SK-N-MC (cell line): ENCODE data around the gene AKT1S1.

Experiments
- DNase-seq: peaks from one replicate; pipeline ENCODE4 v3.0.0-alpha.2; 2011; ENCODE audit warnings: low read depth, low spot score
- H3K27ac ChIP-seq: fragments of 200-600 bp; sonication (generic); 2 replicates; pipeline ENCODE4 v1.5.1; 2016; ENCODE audit warnings: mixed run types
- H3K36me3 ChIP-seq: fragments of 200-600 bp; sonication (generic); 2 replicates; pipeline ENCODE4 v1.6.1; 2017; ENCODE audit warnings: antibody characterized with exemption, low read length, mixed read lengths; ENCODE audit not compliant: insufficient read depth
- H3K4me3 ChIP-seq: fragments of 200-600 bp; sonication (generic); 2 replicates; pipeline ENCODE4 v1.5.1; 2016
- H3K9ac ChIP-seq: fragments of 200-600 bp; sonication (generic); 2 replicates; pipeline ENCODE4 v1.8.0; 2017; ENCODE audit warnings: mixed run types, mixed read lengths; ENCODE audit not compliant: insufficient read length
- H3K9me3 ChIP-seq: fragments of 200-600 bp; sonication (generic); 2 replicates; pipeline ENCODE4 v1.6.1; 2017; ENCODE audit warnings: low read depth, mild to moderate bottlenecking, antibody characterized with exemption, low read length, moderate library complexity, mixed read lengths
- EZH2 ChIP-seq: fragments of 200-600 bp; sonication (generic); IDR thresholded peaks from one replicate; pipeline ENCODE4 v1.6.1; 2017; ENCODE audit warnings: antibody characterized with exemption
- FOXP2 ChIP-seq: optimal IDR thresholded peaks from 2 replicates; pipeline ENCODE3; 2011; ENCODE audit warnings: mild to moderate bottlenecking, moderate library complexity; ENCODE audit not compliant: insufficient read depth; ENCODE audit errors: extremely low read length, control extremely low read depth
- POLR2AphosphoS5 ChIP-seq: IDR thresholded peaks from 2 replicates; pipeline ENCODE4 v1.6.1; 2012; ENCODE audit warnings: mild to moderate bottlenecking, low read depth, low read length, borderline replicate concordance

Gene AKT1S1

DNA sequence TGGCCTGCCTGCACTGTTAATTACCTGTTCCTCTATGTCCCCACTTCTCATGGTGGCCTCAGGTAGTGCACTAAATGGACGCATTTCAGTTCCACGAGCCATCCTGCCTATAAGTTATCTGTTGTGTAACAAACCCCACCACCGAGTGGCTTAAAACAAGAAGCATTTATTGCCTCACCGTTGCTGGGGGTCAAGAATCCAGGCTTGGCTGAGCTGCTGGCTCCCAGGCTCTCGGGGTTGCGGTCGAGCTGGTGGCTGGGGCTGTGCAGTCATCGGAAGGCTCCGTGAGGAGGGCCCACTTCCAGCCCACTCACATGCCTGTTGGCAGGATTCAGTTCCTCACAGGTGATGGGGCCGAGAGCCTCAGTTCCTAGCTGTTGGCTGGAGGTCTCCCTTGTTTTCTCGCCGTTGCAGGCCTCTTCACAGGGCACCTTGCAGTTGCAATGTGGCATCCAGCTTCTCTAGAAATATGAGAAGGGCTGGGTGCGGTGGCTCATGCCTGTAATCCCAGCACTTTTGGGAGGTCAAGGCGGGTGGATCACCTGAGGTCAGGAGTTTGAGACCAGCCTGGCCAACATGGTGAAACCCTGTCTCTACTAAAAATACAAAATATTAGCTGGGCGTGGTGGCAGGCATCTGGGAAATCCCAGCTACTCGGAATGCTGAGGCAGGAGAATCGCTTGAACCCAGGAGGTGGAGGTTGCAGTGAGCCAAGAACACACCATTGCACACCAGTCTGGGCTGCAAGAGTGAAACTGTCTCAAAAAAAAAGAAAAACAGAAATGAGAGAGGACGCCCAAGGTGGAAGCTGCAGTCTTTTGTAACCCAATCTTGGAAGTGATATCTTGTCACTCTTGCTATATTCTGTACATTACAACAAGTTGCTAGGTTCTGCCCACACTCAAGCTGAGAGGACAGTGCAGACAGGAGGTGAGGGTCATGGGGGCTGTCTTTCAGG lies 32.7 kb downstream of the AKT1S1 start:
- TF ChIP-seq FOXP2 (no peak), EZH2 (no peak), POLR2AphosphoS5 (no peak)
- H3K9me3 ChIP-seq, result no peaks in the 10 kb centered on the region
- H3K9ac ChIP-seq, result no peak overlapping the region
- no peak for DNase-seq
- H3K4me3 ChIP-seq, result no peak overlapping the region
- H3K27ac ChIP-seq, result no peak overlapping the region
- H3K36me3 ChIP-seq, result peaks cover 13% of the 10 kb centered on the region

DNA sequence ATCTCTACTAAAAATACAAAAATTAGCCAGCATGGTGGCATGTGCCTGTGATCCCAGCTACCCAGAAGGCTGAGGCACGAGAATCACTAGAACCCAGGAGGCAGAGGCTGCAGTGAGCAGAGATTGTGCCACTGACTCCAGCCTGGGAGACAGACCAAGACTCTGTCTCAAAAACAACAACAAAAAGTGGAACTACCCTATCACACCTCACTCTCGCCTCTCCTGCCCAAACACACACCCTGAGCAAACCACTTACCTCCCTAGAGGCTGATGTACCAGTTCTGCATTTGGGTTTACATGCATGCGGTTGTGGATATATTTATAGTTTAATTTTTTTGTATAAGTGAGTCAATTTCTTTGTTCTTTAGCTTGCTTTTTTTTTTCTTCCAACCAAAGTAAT lies 33.9 kb downstream of the AKT1S1 start:
- TF ChIP-seq POLR2AphosphoS5 (no peak), EZH2 (no peak), FOXP2 (no peak)
- peaks cover 14% of the 10 kb centered on the region; the same call in 1 of the 2 replicates for H3K36me3 ChIP-seq
- no peaks in the 10 kb centered on the region for H3K9me3 ChIP-seq
- DNase-seq, result no peak
- no peak overlapping the region for H3K9ac ChIP-seq
- H3K27ac ChIP-seq, result no peak overlapping the region
- H3K4me3 ChIP-seq, result no peak overlapping the region

DNA sequence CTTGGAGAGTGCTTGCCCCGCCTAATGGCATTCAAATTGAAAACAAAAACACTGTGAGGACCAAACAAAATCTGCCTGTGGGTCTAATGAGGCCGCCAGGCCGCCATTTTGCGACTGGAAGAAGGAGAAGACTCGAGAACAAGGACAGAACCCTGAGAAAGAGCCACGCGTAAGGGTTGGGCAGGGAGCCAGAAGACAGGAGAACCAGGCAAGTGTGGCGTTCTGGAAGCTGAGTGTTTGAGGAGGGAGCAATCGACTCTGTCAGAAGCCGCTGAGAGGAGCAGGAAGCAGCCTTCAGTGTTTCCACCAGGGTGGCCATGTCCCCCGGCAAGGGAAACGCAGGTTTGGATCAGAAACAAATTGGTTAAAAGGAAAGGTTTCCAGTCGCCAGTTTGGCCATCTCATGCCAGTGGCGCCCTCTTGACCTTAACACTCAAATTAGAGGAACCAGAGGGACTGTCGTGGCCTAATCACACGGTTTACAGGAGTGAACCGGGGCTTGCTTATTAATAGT lies 36.4 kb downstream of the AKT1S1 start:
- DNase-seq, result no peak
- no peak overlapping the region for H3K27ac ChIP-seq
- no peak overlapping the region for H3K4me3 ChIP-seq
- H3K9me3 ChIP-seq, result no peaks in the 10 kb centered on the region
- H3K9ac ChIP-seq, result no peak overlapping the region
- H3K36me3 ChIP-seq, result peaks cover 22% of the 10 kb centered on the region; the same call in 1 of the 2 replicates
- no peak for TF ChIP-seq POLR2AphosphoS5
- TF ChIP-seq EZH2, result no peak
- no peak for TF ChIP-seq FOXP2

DNA sequence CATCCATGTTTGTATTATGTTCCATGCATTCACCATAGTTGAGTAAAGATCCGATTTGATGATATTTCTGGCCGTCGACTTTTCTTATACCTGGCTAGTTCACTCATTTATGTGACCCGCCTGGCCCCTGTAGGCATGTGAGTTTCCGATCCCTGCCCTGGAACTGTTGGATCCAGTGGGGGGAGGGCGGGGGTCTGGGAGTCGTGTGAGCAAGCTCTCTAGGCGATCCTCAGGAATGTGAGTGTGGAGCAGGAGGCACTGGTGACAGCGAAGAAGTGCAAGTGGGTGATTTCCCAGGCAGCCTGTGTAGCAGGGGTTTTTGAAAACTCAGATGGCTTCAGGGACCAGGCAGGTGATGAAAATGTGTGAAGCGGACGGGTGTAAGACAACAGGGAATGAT lies 36.8 kb downstream of the AKT1S1 start:
- H3K27ac ChIP-seq, result no peak overlapping the region
- peaks cover 22% of the 10 kb centered on the region; the same call in 1 of the 2 replicates for H3K36me3 ChIP-seq
- no peak for DNase-seq
- TF ChIP-seq POLR2AphosphoS5 (no peak), EZH2 (no peak), FOXP2 (no peak)
- H3K9me3 ChIP-seq, result no peaks in the 10 kb centered on the region
- no peak overlapping the region for H3K9ac ChIP-seq
- H3K4me3 ChIP-seq, result no peak overlapping the region

DNA sequence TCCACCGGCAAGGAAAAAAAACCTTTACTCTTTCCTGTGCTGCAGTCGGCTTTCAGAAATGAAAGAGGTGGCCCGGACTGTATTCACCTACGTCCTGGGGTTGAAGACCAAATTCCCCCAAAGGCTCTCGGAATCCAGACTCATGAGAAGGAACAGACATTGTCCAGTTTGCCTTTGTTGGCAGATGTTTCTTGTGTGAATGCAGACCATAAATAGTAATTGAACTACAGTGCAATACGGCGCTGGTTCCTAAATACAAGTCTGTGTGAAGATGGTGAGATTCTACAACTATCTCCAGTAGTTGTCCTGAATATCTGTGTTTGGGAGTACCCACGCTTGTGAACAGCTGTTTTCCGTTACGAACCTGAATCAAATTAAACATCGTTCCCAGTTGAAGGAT lies 37.4 kb downstream of the AKT1S1 start:
- no peaks in the 10 kb centered on the region for H3K9me3 ChIP-seq
- H3K9ac ChIP-seq, result no peak overlapping the region
- no peak for DNase-seq
- TF ChIP-seq FOXP2, result no peak
- TF ChIP-seq EZH2, result no peak
- TF ChIP-seq POLR2AphosphoS5, result no peak
- no peak overlapping the region for H3K4me3 ChIP-seq
- H3K36me3 ChIP-seq, result peaks cover 22% of the 10 kb centered on the region; the same call in 1 of the 2 replicates
- 0 out of 2 replicates have a peak overlapping the region, but pooled peaks have one; percentile 36 for H3K27ac ChIP-seq

DNA sequence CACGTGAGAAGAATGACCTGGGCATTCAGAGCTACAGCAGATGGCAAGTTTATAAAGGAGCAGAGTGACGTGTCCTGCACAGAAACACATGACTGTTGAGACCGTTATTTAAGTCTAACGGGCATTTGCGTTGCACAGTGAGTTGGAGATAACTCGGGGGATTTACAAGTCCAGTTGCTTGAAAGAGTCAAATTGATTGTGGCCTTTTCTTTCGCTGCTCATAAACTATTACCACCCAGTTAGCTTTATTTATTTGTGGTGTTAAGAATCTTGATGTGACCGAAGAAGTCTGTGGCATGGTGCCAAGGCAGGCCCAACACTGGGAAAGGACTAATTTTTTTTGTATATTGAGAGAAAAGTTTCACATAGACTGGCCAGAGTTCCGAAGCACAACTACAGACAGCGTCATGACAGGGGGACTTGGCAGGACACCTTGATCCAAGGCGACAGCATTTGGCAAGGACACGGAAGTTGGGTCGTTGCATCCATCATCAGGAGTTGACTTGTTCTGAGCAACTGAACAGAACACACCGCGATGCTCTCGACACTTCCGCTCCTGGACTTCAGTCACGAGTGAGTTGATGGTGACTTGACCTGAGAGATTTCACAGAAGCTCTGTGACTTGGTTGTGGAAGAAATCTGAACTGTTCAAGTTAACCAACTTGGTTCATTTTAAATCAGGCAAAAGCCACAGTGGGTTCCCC lies 38.1 kb downstream of the AKT1S1 start:
- Histone ChIP-seq H3K27ac (0 out of 2 replicates have a peak overlapping the region, but pooled peaks have one; percentile 13), H3K9ac (no peak overlapping the region), H3K9me3 (no peaks in the 10 kb centered on the region), H3K4me3 (no peak overlapping the region), H3K36me3 (peaks cover 22% of the 10 kb centered on the region; the same call in 1 of the 2 replicates)
- DNase-seq, result no peak
- TF ChIP-seq FOXP2, result no peak
- no peak for TF ChIP-seq EZH2
- TF ChIP-seq POLR2AphosphoS5, result no peak

DNA sequence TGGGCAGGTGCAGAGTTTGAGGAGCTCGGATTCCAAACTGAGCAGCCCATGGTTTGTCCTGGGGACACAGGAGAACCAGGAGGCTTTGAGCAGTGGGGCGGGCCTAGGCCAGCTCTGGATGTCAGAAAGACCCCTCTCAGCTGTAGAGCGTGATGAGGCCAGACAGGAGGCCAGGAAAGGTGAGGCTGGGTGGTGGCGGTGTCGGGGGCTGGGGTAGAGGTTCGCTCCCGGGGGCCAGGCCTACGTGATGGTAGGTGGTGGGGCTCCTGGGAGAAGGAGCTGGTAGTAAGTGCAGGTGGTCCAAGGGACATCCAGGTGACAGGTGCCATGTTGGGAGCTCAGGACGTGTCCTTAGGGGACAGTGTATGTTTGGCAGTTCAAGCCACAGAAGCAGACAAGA lies 39.7 kb downstream of the AKT1S1 start:
- H3K36me3 ChIP-seq, result peaks cover 28% of the 10 kb centered on the region; the same call in 1 of the 2 replicates
- no peak for DNase-seq
- no peak overlapping the region for H3K9ac ChIP-seq
- H3K4me3 ChIP-seq, result no peak overlapping the region
- no peak for TF ChIP-seq POLR2AphosphoS5
- TF ChIP-seq FOXP2, result no peak
- no peak overlapping the region for H3K27ac ChIP-seq
- H3K9me3 ChIP-seq, result no peaks in the 10 kb centered on the region

DNA sequence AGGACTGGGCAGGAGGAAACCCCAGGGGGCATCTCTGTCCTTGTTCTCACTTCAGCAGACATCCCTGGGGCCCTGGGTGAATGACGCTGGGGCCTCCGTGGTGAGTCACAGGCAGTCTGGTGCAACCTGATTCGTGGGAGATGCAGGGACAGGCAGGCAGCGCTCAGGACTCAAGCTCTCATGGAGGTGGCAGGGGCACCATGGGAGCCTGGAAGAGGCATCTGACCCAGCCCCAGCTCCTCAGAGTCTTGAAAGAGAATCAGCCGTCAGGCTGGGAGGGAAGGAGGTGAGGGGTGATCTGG lies 40.2 kb downstream of the AKT1S1 start:
- no peak overlapping the region for H3K27ac ChIP-seq
- TF ChIP-seq FOXP2, result no peak
- TF ChIP-seq POLR2AphosphoS5, result no peak
- no peak for TF ChIP-seq EZH2

More for the DNA sequence above, 40.2 kb downstream of the AKT1S1 start:
- H3K36me3 ChIP-seq, result peaks cover 32% of the 10 kb centered on the region
- no peak for DNase-seq
- H3K9me3 ChIP-seq, result no peaks in the 10 kb centered on the region
- no peak overlapping the region for H3K9ac ChIP-seq
- H3K4me3 ChIP-seq, result no peak overlapping the region
